GM20431 (cell line): ENCODE results near the gene H1-8.
"Not testable (repeated sequence)": the region's sequence is repeated elsewhere in the genome, so short reads cannot be mapped to it uniquely, and the experiment has no call there.

Experiments
- in situ Hi-C: fragments of 300-500 bp; cut with MseI, MboI; formaldehyde crosslinking; loops from one replicate; pipeline ENCODE4 v1.15.0; 2020; ENCODE audit warnings: low sequenced_read_pairs; ENCODE audit not compliant: unreplicated experiment

Gene H1-8

GRCh38 chr3:129514110-129514509 lies 28.9 kb upstream of the H1-8 start:
- in situ Hi-C loops = no loop called here

- in situ Hi-C loops = no loop called here
Observed at GRCh38 chr3:129514563-129514962, 28.4 kb upstream of the H1-8 start.

- in situ Hi-C loops = not testable (repeated sequence)
Observed at GRCh38 chr3:129515108-129515820, 27.7 kb upstream of the H1-8 start.

- in situ Hi-C loops = not testable (repeated sequence)
Observed at GRCh38 chr3:129515821-129516432, 27.0 kb upstream of the H1-8 start.

GRCh38 chr3:129517516-129517915 lies 25.5 kb upstream of the H1-8 start:
- in situ Hi-C loops = no loop called here

- in situ Hi-C loops = no loop called here
Observed at GRCh38 chr3:129518038-129518561, 24.9 kb upstream of the H1-8 start.

GRCh38 chr3:129518581-129518980 lies 24.4 kb upstream of the H1-8 start:
- in situ Hi-C loops = no loop called here

- in situ Hi-C loops = no loop called here
Observed at GRCh38 chr3:129519449-129519848, 23.5 kb upstream of the H1-8 start.

GRCh38 chr3:129519896-129520715 lies 22.9 kb upstream of the H1-8 start:
- in situ Hi-C loops = no loop called here

- in situ Hi-C loops = no loop called here
Observed at GRCh38 chr3:129520960-129521359, 22.0 kb upstream of the H1-8 start.

- in situ Hi-C loops = no loop called here
Observed at GRCh38 chr3:129521611-129522010, 21.4 kb upstream of the H1-8 start.

GRCh38 chr3:129522953-129523352 lies 20.0 kb upstream of the H1-8 start:
- in situ Hi-C loops = no loop called here

GRCh38 chr3:129524081-129524480 lies 18.9 kb upstream of the H1-8 start:
- in situ Hi-C loops = no loop called here

GRCh38 chr3:129525341-129525968 lies 17.5 kb upstream of the H1-8 start:
- in situ Hi-C loops = no loop called here

- in situ Hi-C loops = no loop called here
Observed at GRCh38 chr3:129526121-129526900, 16.7 kb upstream of the H1-8 start.

- in situ Hi-C loops = no loop called here
Observed at GRCh38 chr3:129527262-129527661, 15.7 kb upstream of the H1-8 start.

- in situ Hi-C loops = no loop called here
Observed at GRCh38 chr3:129528589-129529100, 14.3 kb upstream of the H1-8 start, which contains the start of gene RHO. RHO (plus strand) TSS chr3:129528639; CDS start chr3:129528734, 95 bp downstream.

GRCh38 chr3:129529436-129530210 lies 13.4 kb upstream of the H1-8 start:
- in situ Hi-C loops = no loop called here
